Fibroblast of skin of left quadriceps (primary cell): ENCODE results near the gene MARVELD2.

Source experiments
- DNase-seq, 2 experiments: peaks; one replicate each; pipeline ENCODE4 v3.0.0-alpha.2; 2013; ENCODE audit warnings: low read depth in 2 of 2

MARVELD2 gene

GRCh38 chr5:69492923-69493395 lies 78.0 kb downstream of the MARVELD2 start:
- DNase-seq, result no peak

GRCh38 chr5:69493396-69494133 lies 78.6 kb downstream of the MARVELD2 start:
- DNase-seq, result no peak
